H1 (cell line): ENCODE data around the gene DMWD. TPM values are rescaled to one million over a fixed set of nuclear protein-coding genes. Genes with fewer than 3 reads are reported as not detected.
A peak's percentile ranks its signal among the peaks of the same experiment; 100 is the strongest.

Experiments
- CBX5 ChIP-seq: fragments of 300-800, 300-1000 bp; sonication (generic); IDR thresholded peaks from 2 replicates; pipeline ENCODE4 v1.7.1; 2016; ENCODE audit warnings: antibody characterized with exemption, low read length, low read depth
- CHD7 ChIP-seq: fragments of 300-600 bp; sonication (generic); IDR thresholded peaks from 2 replicates; pipeline ENCODE4 v1.7.1; 2012; ENCODE audit warnings: low read length, moderate library complexity, mild to moderate bottlenecking, inconsistent platforms; ENCODE audit not compliant: insufficient replicate concordance
- GABPA ChIP-seq: IDR thresholded peaks from 2 replicates; pipeline ENCODE4 v1.6.1; 2011; ENCODE audit warnings: mild to moderate bottlenecking, low read length, moderate library complexity, borderline replicate concordance; ENCODE audit not compliant: insufficient read depth
- HDAC2 ChIP-seq, 2 experiments: fragments of 300-600 bp in 1 of 2; sonication (generic) in 1 of 2; IDR thresholded peaks; 2 replicates each; pipeline ENCODE4 v1.6.1; 2011 to 2012; ENCODE audit warnings: low read depth in 2 of 2, low read length in 2 of 2, mild to moderate bottlenecking in 2 of 2, moderate library complexity in 2 of 2, borderline replicate concordance in 1 of 2, inconsistent platforms in 1 of 2
- POLR2A ChIP-seq, 2 experiments: IDR thresholded peaks; 1 replicate in 1 of 2; 2 replicates in 1 of 2; pipeline ENCODE4 v1.6.1; 2011; ENCODE audit warnings: low read depth in 2 of 2, low read length in 2 of 2, mild to moderate bottlenecking in 2 of 2; ENCODE audit errors: control extremely low read depth in 1 of 2
- RBBP5 ChIP-seq: IDR thresholded peaks from 2 replicates; pipeline ENCODE4 v1.7.1; 2012; ENCODE audit warnings: low read depth, mild to moderate bottlenecking, inconsistent platforms, low read length, moderate library complexity, borderline replicate concordance
- polyA plus RNA-seq, 7 experiments: library from polyadenylated mRNA; depleted of rRNA in 3 of 7; stranded (reverse) in 5 of 7; unstranded in 2 of 7; fragments of >200 nt in 5 of 7; fragments of 200-250 nt in 2 of 7; gene quantifications; 1 replicate in 5 of 7; 2 replicates in 1 of 7; 4 replicates in 1 of 7; pipeline versions ENCODE4 v1.2.1 to v1.2.3, GENCODE V29; 2011 to 2013; ENCODE audit warnings: missing spikeins in 2 of 7, mixed read lengths in 2 of 7
- total RNA-seq: library from RNA; stranded (reverse); fragmentation: NEBNext Ultra II Directional; extraction: Animal tissue kit (Norgen Biotek cat#: 25700); gene quantifications from 2 replicates; pipeline ENCODE4 v1.2.1, GENCODE V29; 2021
- TF ChIP-seq, protein P1 (sequence below): IDR thresholded peaks from 2 replicates; pipeline ENCODE4 v1.6.1; 2012; ENCODE audit warnings: low read length, inconsistent platforms

DMWD gene
- total and polyA plus RNA-seq, 2 of the 8 experiments (the other 6 are each of a cell fraction or from before 2014, with no cell fraction given) = 13.6 to 41.0 TPM

DNA sequence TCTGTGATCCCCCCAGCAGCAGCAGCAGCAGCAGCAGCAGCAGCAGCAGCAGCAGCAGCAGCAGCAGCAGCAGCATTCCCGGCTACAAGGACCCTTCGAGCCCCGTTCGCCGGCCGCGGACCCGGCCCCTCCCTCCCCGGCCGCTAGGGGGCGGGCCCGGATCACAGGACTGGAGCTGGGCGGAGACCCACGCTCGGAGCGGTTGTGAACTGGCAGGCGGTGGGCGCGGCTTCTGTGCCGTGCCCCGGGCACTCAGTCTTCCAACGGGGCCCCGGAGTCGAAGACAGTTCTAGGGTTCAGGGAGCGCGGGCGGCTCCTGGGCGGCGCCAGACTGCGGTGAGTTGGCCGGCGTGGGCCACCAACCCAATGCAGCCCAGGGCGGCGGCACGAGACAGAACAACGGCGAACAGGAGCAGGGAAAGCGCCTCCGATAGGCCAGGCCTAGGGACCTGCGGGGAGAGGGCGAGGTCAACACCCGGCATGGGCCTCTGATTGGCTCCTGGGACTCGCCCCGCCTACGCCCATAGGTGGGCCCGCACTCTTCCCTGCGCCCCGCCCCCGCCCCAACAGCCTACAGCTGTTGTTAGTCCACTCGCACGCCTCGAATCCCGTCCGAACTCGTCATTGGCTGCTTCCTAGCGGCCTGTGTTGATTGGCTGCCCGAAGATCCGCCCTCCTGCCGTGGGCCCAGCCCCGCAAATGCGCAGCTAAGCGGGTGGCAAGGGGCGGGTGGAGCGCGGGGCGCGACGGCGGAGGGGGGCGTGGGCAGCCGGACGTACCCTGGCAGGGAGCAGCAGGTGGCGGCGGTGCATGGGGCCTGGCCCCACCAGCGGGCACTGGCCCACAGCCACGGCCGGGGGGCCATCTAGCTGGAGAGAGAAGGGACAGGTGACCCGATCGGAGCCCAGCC is 22.2 kb downstream of the DMWD start (continued):
- peak; percentile 1 for TF ChIP-seq CHD7
- no peak for TF ChIP-seq GABPA
- TF ChIP-seq CBX5 = no peak
- TF ChIP-seq, protein P1, sequence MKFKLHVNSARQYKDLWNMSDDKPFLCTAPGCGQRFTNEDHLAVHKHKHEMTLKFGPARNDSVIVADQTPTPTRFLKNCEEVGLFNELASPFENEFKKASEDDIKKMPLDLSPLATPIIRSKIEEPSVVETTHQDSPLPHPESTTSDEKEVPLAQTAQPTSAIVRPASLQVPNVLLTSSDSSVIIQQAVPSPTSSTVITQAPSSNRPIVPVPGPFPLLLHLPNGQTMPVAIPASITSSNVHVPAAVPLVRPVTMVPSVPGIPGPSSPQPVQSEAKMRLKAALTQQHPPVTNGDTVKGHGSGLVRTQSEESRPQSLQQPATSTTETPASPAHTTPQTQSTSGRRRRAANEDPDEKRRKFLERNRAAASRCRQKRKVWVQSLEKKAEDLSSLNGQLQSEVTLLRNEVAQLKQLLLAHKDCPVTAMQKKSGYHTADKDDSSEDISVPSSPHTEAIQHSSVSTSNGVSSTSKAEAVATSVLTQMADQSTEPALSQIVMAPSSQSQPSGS = no peak; the same call in 1 of the 2 replicates
- TF ChIP-seq HDAC2 (IDR thresholded peaks at IDR 0.05; ENCODE audit: borderline replicate concordance in 1 of 2, low read depth in 2 of 2, low read length in 2 of 2) = peak in 1 of 2 experiments; percentile 80; a peak in 1 of 4 replicates
- TF ChIP-seq RBBP5 = no peak
- TF ChIP-seq POLR2A (IDR thresholded peaks at IDR 0.05; ENCODE audit: control extremely low read depth in 1 of 2, low read depth in 2 of 2, low read length in 2 of 2) = peak; percentile 75 to 85
